GM10847 (cell line): ENCODE results near the gene LONRF3.

ENCODE experiments used
- POLR2A ChIP-seq: IDR thresholded peaks from 2 replicates; pipeline ENCODE4 v1.6.1; 2011; ENCODE audit not compliant: insufficient read length; ENCODE audit errors: extremely low read depth

The LONRF3 gene

DNA sequence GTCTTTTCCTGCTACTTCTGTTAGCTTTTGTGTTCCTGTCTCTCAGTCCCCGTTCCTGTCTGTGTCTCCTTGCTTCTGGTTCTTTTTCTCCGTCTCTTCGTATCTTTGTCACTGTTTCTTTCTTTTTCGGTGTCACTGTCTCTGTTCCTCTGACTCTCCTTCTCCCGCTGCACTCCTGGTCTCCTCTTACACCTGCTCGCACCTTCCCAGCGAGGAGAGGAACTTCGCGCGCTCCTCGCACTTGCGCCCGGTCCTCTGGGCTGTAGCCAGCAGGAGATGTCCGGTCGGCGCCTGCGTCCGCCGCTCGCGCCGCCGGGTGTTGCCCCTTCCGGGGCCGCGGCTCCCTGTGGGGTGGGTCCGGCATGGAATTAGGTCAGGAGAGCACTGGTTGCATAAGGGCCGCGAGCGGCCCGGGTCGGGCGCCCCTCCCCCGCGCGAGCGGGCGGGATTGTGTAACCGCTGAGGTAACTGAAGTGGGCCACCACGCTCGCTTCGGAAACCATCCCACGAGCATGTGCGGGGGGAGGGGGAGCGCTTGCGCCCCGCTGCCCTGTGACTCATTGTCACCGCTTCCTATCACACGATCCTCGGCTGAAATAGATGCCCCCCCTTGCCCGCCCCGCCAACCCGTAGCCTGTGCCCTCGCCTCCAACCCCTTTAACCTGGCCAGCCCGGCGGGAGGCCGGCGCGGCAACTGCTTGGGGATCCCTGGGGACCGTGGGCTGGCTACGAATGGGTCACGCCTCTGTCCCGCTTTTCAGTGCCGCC, 1.6 kb downstream of the LONRF3 start:
- no peak for TF ChIP-seq POLR2A

GRCh38 chrX:118976599-118977340, 2.4 kb downstream of the LONRF3 start:
- TF ChIP-seq POLR2A = no peak

DNA sequence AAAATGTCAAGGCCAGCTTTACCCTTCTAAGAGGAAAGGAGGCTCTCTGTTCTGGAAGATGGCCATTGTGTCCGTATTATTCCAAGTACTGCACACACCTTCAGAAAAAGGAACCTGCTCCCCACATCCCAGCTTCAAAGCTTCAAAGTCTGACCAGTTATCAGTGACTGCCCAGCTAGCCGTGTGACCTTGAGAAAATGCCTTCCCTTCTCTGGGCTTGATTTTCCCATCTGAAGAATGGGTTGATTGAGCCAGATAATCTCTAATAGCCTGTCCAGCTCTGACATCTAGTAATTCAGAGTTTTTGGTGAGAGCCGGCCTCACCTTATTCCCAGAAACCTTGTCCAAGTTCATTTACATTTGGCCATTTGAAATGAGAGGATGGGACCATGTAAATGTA, 3.0 kb downstream of the LONRF3 start:
- no peak for TF ChIP-seq POLR2A

DNA sequence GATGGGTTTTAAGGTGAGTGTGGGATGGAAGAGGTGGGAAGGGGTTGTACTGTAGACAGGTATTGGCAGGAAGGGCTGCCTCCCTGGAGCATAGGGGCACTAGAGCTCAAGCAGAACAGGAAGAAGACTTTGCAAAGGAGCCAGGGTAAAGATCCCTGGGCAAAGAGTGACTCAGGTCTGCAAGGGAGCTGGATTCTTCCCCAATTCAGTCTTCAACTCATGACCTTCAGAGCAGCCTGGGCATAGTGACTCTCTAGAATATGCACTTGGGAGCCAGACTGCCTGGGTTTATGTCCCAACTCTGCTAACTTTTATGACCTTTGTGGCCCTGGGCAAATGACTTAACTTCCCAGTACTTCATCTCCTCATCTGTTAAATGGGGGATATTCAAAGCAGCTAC, 4.0 kb downstream of the LONRF3 start:
- no peak for TF ChIP-seq POLR2A

GRCh38 chrX:118980761-118981160, 6.3 kb downstream of the LONRF3 start:
- no peak for TF ChIP-seq POLR2A

- no peak for TF ChIP-seq POLR2A
Measured at GRCh38 chrX:118983513-118983912, 9.1 kb downstream of the LONRF3 start.

GRCh38 chrX:118988911-118989310, 14.5 kb downstream of the LONRF3 start:
- TF ChIP-seq POLR2A = no peak

- TF ChIP-seq POLR2A = no peak
Measured at GRCh38 chrX:118989886-118990285, 15.5 kb downstream of the LONRF3 start.

- TF ChIP-seq POLR2A = no peak
Measured at GRCh38 chrX:118990512-118991227, 16.3 kb downstream of the LONRF3 start.

- no peak for TF ChIP-seq POLR2A
Measured at GRCh38 chrX:119003462-119003861, 29.0 kb downstream of the LONRF3 start.

GRCh38 chrX:119004920-119005524, 30.6 kb downstream of the LONRF3 start:
- no peak for TF ChIP-seq POLR2A

- no peak for TF ChIP-seq POLR2A
Measured at GRCh38 chrX:119007189-119007770, 32.9 kb downstream of the LONRF3 start.

DNA sequence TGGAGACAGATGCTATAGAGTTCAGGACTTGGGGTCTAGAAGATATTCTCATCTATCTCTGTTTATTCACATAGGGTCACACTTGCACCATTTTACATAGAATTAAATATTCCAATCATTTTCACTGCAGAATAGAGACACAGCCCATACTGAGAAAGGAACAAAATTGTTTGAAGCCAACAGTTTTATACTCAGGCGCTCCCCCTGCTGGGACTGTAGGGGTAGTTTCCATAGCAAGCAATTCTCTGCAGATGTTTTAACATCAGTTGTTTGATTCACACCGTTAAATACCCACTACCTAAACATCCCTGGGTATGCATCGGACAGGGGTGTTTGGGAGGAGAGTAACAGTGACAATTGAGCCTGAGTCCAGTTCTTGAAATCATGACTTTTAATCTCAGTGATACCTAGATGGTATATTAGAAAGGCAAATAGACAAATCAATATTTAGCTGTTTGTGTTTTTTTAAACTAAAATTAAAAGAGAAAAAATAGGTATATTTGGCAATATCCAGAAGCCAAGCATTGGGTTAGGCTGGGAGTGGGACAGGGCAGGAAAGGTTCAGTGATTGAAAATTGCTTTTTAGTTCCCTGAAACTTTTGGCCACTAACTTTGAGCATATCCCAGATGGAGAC, 33.8 kb downstream of the LONRF3 start:
- TF ChIP-seq POLR2A = no peak

DNA sequence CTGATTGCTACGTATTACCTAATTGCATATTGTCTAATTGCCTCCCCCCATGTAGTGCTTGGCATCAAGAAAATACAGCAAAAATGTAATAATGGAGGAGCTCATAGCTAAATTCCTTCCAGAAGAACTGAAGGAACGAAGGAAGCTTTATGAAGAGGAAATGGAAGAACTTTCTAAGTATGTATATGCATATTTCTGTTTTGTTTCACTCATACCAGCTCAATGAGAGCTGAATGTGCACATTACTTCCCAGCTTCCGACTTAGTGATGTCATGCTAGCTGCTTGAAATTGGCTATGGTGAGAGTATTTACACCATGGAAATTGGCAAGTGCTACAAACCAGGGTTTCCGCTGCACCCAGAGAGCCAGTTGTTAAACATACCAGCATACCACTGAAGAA, 34.7 kb downstream of the LONRF3 start:
- TF ChIP-seq POLR2A = no peak

GRCh38 chrX:119010491-119010890, 36.1 kb downstream of the LONRF3 start:
- no peak for TF ChIP-seq POLR2A
